ENCODE data around the gene STX11.

Gene STX11

DNA sequence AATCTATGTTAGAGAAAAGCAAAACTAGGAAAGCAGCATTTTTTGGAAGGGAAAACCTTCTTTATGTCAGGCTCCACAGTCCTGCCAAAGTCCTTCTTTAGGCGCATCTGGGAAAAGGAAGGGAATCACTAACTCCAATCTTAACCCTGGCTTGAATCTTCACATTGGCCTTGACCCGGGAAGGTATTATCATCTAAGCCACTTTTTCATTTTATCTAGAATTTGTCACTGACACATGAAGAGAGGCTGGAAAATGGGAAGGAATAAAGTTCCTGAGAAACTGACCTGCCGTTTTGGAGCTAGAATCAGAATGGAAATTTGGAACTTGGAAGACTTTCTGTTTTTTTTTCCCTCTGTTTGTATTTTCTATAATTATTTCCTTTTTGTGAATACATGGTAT lies 81.4 kb downstream of the STX11 start:
- Histone ChIP-seq H3K9me3 (ENCODE audit: control insufficient read depth, low read length) (peaks cover 5% of the 10 kb centered on the region), H3K4ac (ENCODE audit: low read depth in 1 of 2, low read length in 2 of 2) (no peak overlapping the region)

GRCh38 chr6:144232176-144232831 lies 82.0 kb downstream of the STX11 start:
- no peak overlapping the region for H3K4me3 ChIP-seq (ENCODE audit: insufficient read depth in 1 of 2, low read depth in 1 of 2, low read length in 2 of 2)
- no peak overlapping the region for H2BK5ac ChIP-seq (ENCODE audit: low read depth, low read length, poor library complexity, severe bottlenecking)
- H2AFZ ChIP-seq (ENCODE audit: low read depth, low read length) = no peak overlapping the region
- no peaks in the 10 kb centered on the region for H3K4me1 ChIP-seq (ENCODE audit: control insufficient read depth, insufficient read depth, low read depth, low read length)
- no peak overlapping the region for H3K18ac ChIP-seq (ENCODE audit: low read depth in 1 of 2, low read length in 2 of 2)
- H2AK5ac ChIP-seq (ENCODE audit: low read length, severe bottlenecking) = no peak overlapping the region
- H3K4ac ChIP-seq (ENCODE audit: low read depth in 1 of 2, low read length in 2 of 2) = no peak overlapping the region
- H3K79me1 ChIP-seq (replicated peaks; ENCODE audit: low read length, poor library complexity, severe bottlenecking) = no peaks in the 10 kb centered on the region
- H2BK12ac ChIP-seq (ENCODE audit: low read length in 2 of 2) = no peak overlapping the region
- H2BK15ac ChIP-seq (ENCODE audit: low read depth, poor library complexity, severe bottlenecking) = no peak overlapping the region
- no peak overlapping the region for H4K8ac ChIP-seq (ENCODE audit: low read length)
- WGBS = 84% methylated on average over 3 of the region's 4 CpGs
- no peak overlapping the region for H3K27ac ChIP-seq (ENCODE audit: low read length, poor library complexity, severe bottlenecking)
- DNase-seq = no peak
- H3K9me3 ChIP-seq (ENCODE audit: control insufficient read depth, low read length) = peaks cover 5% of the 10 kb centered on the region
- no peak overlapping the region for H3K9ac ChIP-seq (ENCODE audit: low read length)
- no peak overlapping the region for H3K14ac ChIP-seq (ENCODE audit: low read length in 2 of 2)
- H3K27me3 ChIP-seq (ENCODE audit: control insufficient read depth in 1 of 2, insufficient read depth in 1 of 2, low read length in 2 of 2) = no peaks in the 10 kb centered on the region
- H4K91ac ChIP-seq (ENCODE audit: low read length) = no peak overlapping the region
- no peak overlapping the region for H2BK120ac ChIP-seq (ENCODE audit: low read depth, low read length)
- no peak overlapping the region for H3K23ac ChIP-seq (ENCODE audit: low read length in 2 of 2)
- H3K4me2 ChIP-seq (ENCODE audit: low read length, poor library complexity, severe bottlenecking) = no peak overlapping the region
- no peaks in the 10 kb centered on the region for H3K36me3 ChIP-seq (ENCODE audit: control insufficient read depth in 1 of 2, insufficient read depth in 2 of 2, low read depth in 1 of 2, low read length in 2 of 2)

More for the DNA sequence above, 81.4 kb downstream of the STX11 start:
- Histone ChIP-seq H2BK5ac (ENCODE audit: low read depth, low read length, poor library complexity, severe bottlenecking) (no peak overlapping the region), H2BK15ac (ENCODE audit: low read depth, poor library complexity, severe bottlenecking) (no peak overlapping the region), H2BK120ac (ENCODE audit: low read depth, low read length) (no peak overlapping the region), H3K18ac (ENCODE audit: low read depth in 1 of 2, low read length in 2 of 2) (no peak overlapping the region), H4K8ac (ENCODE audit: low read length) (no peak overlapping the region), H3K23ac (ENCODE audit: low read length in 2 of 2) (no peak overlapping the region), H3K9ac (ENCODE audit: low read length) (no peak overlapping the region), H2AK5ac (ENCODE audit: low read length, severe bottlenecking) (no peak overlapping the region), H2BK12ac (ENCODE audit: low read length in 2 of 2) (no peak overlapping the region), H3K27ac (ENCODE audit: low read length, poor library complexity, severe bottlenecking) (no peak overlapping the region), H3K14ac (ENCODE audit: low read length in 2 of 2) (no peak overlapping the region), H2AFZ (ENCODE audit: low read depth, low read length) (no peak overlapping the region), H3K4me2 (ENCODE audit: low read length, poor library complexity, severe bottlenecking) (no peak overlapping the region), H3K79me1 (replicated peaks; ENCODE audit: low read length, poor library complexity, severe bottlenecking) (no peaks in the 10 kb centered on the region), H3K27me3 (ENCODE audit: control insufficient read depth in 1 of 2, insufficient read depth in 1 of 2, low read length in 2 of 2) (no peaks in the 10 kb centered on the region), H3K36me3 (ENCODE audit: control insufficient read depth in 1 of 2, insufficient read depth in 2 of 2, low read depth in 1 of 2, low read length in 2 of 2) (no peaks in the 10 kb centered on the region), H4K91ac (ENCODE audit: low read length) (no peak overlapping the region), H3K4me3 (ENCODE audit: insufficient read depth in 1 of 2, low read depth in 1 of 2, low read length in 2 of 2) (no peak overlapping the region), H3K4me1 (ENCODE audit: control insufficient read depth, insufficient read depth, low read depth, low read length) (no peaks in the 10 kb centered on the region)
- 100% methylated on average over 2 of the region's 3 CpGs for WGBS
- DNase-seq = no peak

- H3K79me1 ChIP-seq (replicated peaks; ENCODE audit: low read length, poor library complexity, severe bottlenecking) = no peaks in the 10 kb centered on the region
- 97% methylated on average over 2 of the region's 2 CpGs for WGBS
- H4K8ac ChIP-seq (ENCODE audit: low read length) = no peak overlapping the region
- no peak overlapping the region for H2BK5ac ChIP-seq (ENCODE audit: low read depth, low read length, poor library complexity, severe bottlenecking)
- H3K27ac ChIP-seq (ENCODE audit: low read length, poor library complexity, severe bottlenecking) = no peak overlapping the region
- H2BK15ac ChIP-seq (ENCODE audit: low read depth, poor library complexity, severe bottlenecking) = no peak overlapping the region
- H2AK5ac ChIP-seq (ENCODE audit: low read length, severe bottlenecking) = no peak overlapping the region
- no peak overlapping the region for H3K18ac ChIP-seq (ENCODE audit: low read depth in 1 of 2, low read length in 2 of 2)
- no peak overlapping the region for H3K23ac ChIP-seq (ENCODE audit: low read length in 2 of 2)
- no peak overlapping the region for H3K4ac ChIP-seq (ENCODE audit: low read depth in 1 of 2, low read length in 2 of 2)
- no peak overlapping the region for H3K4me3 ChIP-seq (ENCODE audit: insufficient read depth in 1 of 2, low read depth in 1 of 2, low read length in 2 of 2)
- no peaks in the 10 kb centered on the region for H3K27me3 ChIP-seq (ENCODE audit: control insufficient read depth in 1 of 2, insufficient read depth in 1 of 2, low read length in 2 of 2)
- DNase-seq = no peak
- no peak overlapping the region for H2BK12ac ChIP-seq (ENCODE audit: low read length in 2 of 2)
- H3K4me1 ChIP-seq (ENCODE audit: control insufficient read depth, insufficient read depth, low read depth, low read length) = no peaks in the 10 kb centered on the region
- no peaks in the 10 kb centered on the region for H3K36me3 ChIP-seq (ENCODE audit: control insufficient read depth in 1 of 2, insufficient read depth in 2 of 2, low read depth in 1 of 2, low read length in 2 of 2)
- H3K9ac ChIP-seq (ENCODE audit: low read length) = no peak overlapping the region
- H3K4me2 ChIP-seq (ENCODE audit: low read length, poor library complexity, severe bottlenecking) = no peak overlapping the region
- H3K14ac ChIP-seq (ENCODE audit: low read length in 2 of 2) = no peak overlapping the region
- H2AFZ ChIP-seq (ENCODE audit: low read depth, low read length) = no peak overlapping the region
- H2BK120ac ChIP-seq (ENCODE audit: low read depth, low read length) = no peak overlapping the region
- peaks cover 5% of the 10 kb centered on the region for H3K9me3 ChIP-seq (ENCODE audit: control insufficient read depth, low read length)
- no peak overlapping the region for H4K91ac ChIP-seq (ENCODE audit: low read length)
These were observed 82.5 kb downstream of the STX11 start for GRCh38 chr6:144232832-144233230.

- no peak overlapping the region for H2BK12ac ChIP-seq (ENCODE audit: low read length in 2 of 2)
- no peak overlapping the region for H3K27ac ChIP-seq (ENCODE audit: low read length, poor library complexity, severe bottlenecking)
- H3K9me3 ChIP-seq (ENCODE audit: control insufficient read depth, low read length) = peaks cover 5% of the 10 kb centered on the region
- no peak overlapping the region for H3K9ac ChIP-seq (ENCODE audit: low read length)
- no peak overlapping the region for H2BK120ac ChIP-seq (ENCODE audit: low read depth, low read length)
- H3K4me3 ChIP-seq (ENCODE audit: insufficient read depth in 1 of 2, low read depth in 1 of 2, low read length in 2 of 2) = no peak overlapping the region
- H3K4me2 ChIP-seq (ENCODE audit: low read length, poor library complexity, severe bottlenecking) = no peak overlapping the region
- no peak overlapping the region for H4K91ac ChIP-seq (ENCODE audit: low read length)
- H3K23ac ChIP-seq (ENCODE audit: low read length in 2 of 2) = no peak overlapping the region
- no peak overlapping the region for H4K8ac ChIP-seq (ENCODE audit: low read length)
- H3K36me3 ChIP-seq (ENCODE audit: control insufficient read depth in 1 of 2, insufficient read depth in 2 of 2, low read depth in 1 of 2, low read length in 2 of 2) = no peaks in the 10 kb centered on the region
- no peak for DNase-seq
- no peaks in the 10 kb centered on the region for H3K27me3 ChIP-seq (ENCODE audit: control insufficient read depth in 1 of 2, insufficient read depth in 1 of 2, low read length in 2 of 2)
- H2AFZ ChIP-seq (ENCODE audit: low read depth, low read length) = no peak overlapping the region
- H2AK5ac ChIP-seq (ENCODE audit: low read length, severe bottlenecking) = no peak overlapping the region
- no peaks in the 10 kb centered on the region for H3K79me1 ChIP-seq (replicated peaks; ENCODE audit: low read length, poor library complexity, severe bottlenecking)
- 100% methylated on average over 2 of the region's 3 CpGs for WGBS
- no peak overlapping the region for H3K18ac ChIP-seq (ENCODE audit: low read depth in 1 of 2, low read length in 2 of 2)
- H2BK5ac ChIP-seq (ENCODE audit: low read depth, low read length, poor library complexity, severe bottlenecking) = no peak overlapping the region
- H2BK15ac ChIP-seq (ENCODE audit: low read depth, poor library complexity, severe bottlenecking) = no peak overlapping the region
- H3K14ac ChIP-seq (ENCODE audit: low read length in 2 of 2) = no peak overlapping the region
- no peaks in the 10 kb centered on the region for H3K4me1 ChIP-seq (ENCODE audit: control insufficient read depth, insufficient read depth, low read depth, low read length)
- H3K4ac ChIP-seq (ENCODE audit: low read depth in 1 of 2, low read length in 2 of 2) = no peak overlapping the region
These were observed 84.1 kb downstream of the STX11 start for GRCh38 chr6:144234399-144234798.

Data from mesenchymal stem cell (in vitro differentiated cells and primary cell).